Bronchial epithelial cell (primary cell): Measurements from ENCODE around the gene IREB2. TPM values are rescaled to one million over a fixed set of nuclear protein-coding genes. Genes with fewer than 3 reads are reported as not detected.

ENCODE experiments used
- DNase-seq: peaks from one replicate; pipeline ENCODE4 v3.0.0-alpha.2; 2010; ENCODE audit warnings: low read depth
- FAIRE-seq: peaks from 2 replicates; lab custom pipeline; 2011; peaks lifted over from hg19 to GRCh38; lab: Jason Lieb, UNC
- H3K27me3 ChIP-seq: 2 replicates; pipeline ENCODE4 v1.5.1; 2011; ENCODE audit warnings: low read length; ENCODE audit not compliant: control insufficient read depth, insufficient read depth
- H3K36me3 ChIP-seq: 2 replicates; pipeline ENCODE4 v1.5.1; 2011; ENCODE audit warnings: low read length; ENCODE audit not compliant: control insufficient read depth, insufficient read depth
- H3K4me3 ChIP-seq: 2 replicates; pipeline ENCODE4 v1.5.1; 2011; ENCODE audit warnings: mild to moderate bottlenecking, low read depth, low read length, control low read depth
- CTCF ChIP-seq: IDR thresholded peaks from 2 replicates; pipeline ENCODE4 v1.5.1; 2011; ENCODE audit warnings: mild to moderate bottlenecking, moderate library complexity, low read length, control low read depth, inconsistent platforms; ENCODE audit not compliant: insufficient read depth, severe bottlenecking
- total RNA-seq: library from RNA; depleted of rRNA; stranded (reverse); fragments of >200 nt; gene quantifications from 2 replicates; pipeline ENCODE4 v1.2.1, GENCODE V29; 2014

The IREB2 gene
- total RNA-seq, 1 donor from 2014 or later = 12.6 TPM

- no peaks in the 10 kb centered on the region for H3K36me3 ChIP-seq
- no peak overlapping the region for H3K4me3 ChIP-seq
- DNase-seq = no peak
- no peak for TF ChIP-seq CTCF
- H3K27me3 ChIP-seq = no peaks in the 10 kb centered on the region
- FAIRE-seq = no peak
Observed at GRCh38 chr15:78421238-78421965, 16.6 kb upstream of the IREB2 start.

- DNase-seq (peak; percentile 59), FAIRE-seq (no peak)
- TF ChIP-seq CTCF = peak; percentile 91
- Histone ChIP-seq H3K4me3 (no peak overlapping the region), H3K27me3 (no peaks in the 10 kb centered on the region), H3K36me3 (no peaks in the 10 kb centered on the region)
Observed at GRCh38 chr15:78422571-78423340, 15.3 kb upstream of the IREB2 start.

GRCh38 chr15:78424673-78425072, 13.3 kb upstream of the IREB2 start:
- Histone ChIP-seq H3K27me3 (no peaks in the 10 kb centered on the region), H3K36me3 (no peaks in the 10 kb centered on the region), H3K4me3 (no peak overlapping the region)
- FAIRE-seq = no peak
- no peak for DNase-seq
- TF ChIP-seq CTCF = no peak

GRCh38 chr15:78425643-78426042, 12.4 kb upstream of the IREB2 start:
- FAIRE-seq = no peak
- TF ChIP-seq CTCF = no peak
- H3K27me3 ChIP-seq = no peaks in the 10 kb centered on the region
- no peak for DNase-seq
- no peaks in the 10 kb centered on the region for H3K36me3 ChIP-seq
- no peak overlapping the region for H3K4me3 ChIP-seq

GRCh38 chr15:78426300-78426699, 11.7 kb upstream of the IREB2 start:
- FAIRE-seq (no peak), DNase-seq (no peak)
- no peak overlapping the region for H3K4me3 ChIP-seq
- no peaks in the 10 kb centered on the region for H3K27me3 ChIP-seq
- no peak for TF ChIP-seq CTCF
- H3K36me3 ChIP-seq = no peaks in the 10 kb centered on the region
